T47D (cell line): ENCODE results near the gene OTUD3.
"Not testable (repeated sequence)": the region's sequence is repeated elsewhere in the genome, so short reads cannot be mapped to it uniquely, and the experiment has no call there.

Source experiments
- DNase-seq, 2 experiments: peaks; one replicate each; pipeline versions ENCODE4 v3.0.0 to v3.0.0-alpha.2; 2011 to 2012; ENCODE audit warnings: low read depth in 1 of 2, low spot score in 1 of 2
- JUND ChIP-seq: IDR thresholded peaks from 2 replicates; pipeline ENCODE4 v1.6.1; 2012; ENCODE audit warnings: low read depth
- in situ Hi-C: cut with HindIII; loops from 2 replicates; pipeline ENCODE4 v1.10.0; 2016; ENCODE audit warnings: low sequenced_read_pairs, low pct_unique_long_range_greater_than_20kb

The OTUD3 gene

DNA sequence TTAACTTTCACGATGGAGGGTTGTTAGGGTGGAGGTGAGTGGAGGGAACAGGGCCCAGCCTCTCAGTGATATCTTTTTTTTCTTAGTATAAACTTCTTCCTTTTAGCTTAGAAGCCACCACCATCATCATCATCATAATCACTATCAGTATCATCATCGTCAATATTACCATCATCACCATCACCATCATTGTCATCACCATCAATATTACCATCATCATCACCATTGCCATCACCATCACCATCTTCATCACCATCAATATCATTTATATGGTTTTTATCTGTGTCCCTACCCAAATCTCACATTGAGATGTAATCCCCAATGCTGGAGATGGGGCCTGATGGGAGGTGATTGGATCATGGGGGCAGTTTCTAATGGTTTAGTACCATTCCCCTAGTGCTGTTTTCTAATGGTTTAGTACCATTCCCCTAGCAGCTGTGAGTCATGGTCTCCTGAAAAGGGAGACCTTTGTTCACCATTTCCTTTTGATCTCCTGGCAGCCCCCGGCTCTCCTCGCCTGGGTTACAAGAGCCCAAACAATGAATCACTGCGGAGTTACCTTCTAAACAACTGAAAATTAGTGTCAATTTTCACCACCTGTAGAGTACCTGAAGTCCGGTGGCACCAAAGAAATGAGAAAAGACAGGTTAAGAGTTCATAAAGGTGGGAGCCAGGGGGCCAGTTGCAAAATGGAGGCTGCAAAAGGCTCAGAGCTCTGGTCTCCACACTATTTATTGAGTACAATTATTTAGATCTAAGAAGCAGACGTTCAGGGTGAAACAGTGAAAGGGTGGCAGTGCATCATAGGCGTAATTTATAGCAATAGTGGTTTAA is 44.3 kb downstream of the OTUD3 start:
- in situ Hi-C loops = no loop called here
- TF ChIP-seq JUND = no peak
- no peak for DNase-seq

DNA sequence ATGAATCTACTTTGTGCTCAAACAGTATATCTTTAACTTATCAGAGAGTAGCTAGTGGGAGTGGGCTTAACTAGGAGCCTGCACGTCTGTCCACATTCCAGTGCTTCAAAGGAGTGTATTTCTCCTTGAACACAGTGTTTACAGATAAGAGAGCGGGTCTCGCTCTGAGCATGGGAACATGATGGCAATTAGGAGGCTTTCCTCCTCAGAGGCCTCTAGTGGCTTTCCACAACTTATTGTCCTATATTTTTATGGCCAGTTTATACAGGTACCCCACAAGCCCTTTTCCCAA is 44.9 kb downstream of the OTUD3 start:
- in situ Hi-C loops, DNase-seq: not testable (repeated sequence)

DNA sequence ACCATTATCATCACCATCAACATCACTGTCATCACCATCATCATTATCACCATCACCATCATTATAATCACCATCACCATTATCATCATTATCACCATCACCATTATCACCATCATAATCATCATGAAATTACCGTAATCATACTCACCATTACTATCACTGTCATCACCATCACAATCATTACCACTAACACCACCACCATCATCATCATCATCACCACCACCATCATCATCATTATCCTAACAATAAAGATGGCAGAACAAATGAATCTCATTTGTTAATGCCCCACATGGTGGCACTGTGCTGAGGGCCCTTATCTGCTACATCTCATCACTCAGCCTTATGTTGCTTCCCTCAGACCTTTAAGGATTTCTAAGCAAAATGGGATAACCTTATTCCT is 50.7 kb downstream of the OTUD3 start:
- in situ Hi-C loops = no loop called here
- DNase-seq = no peak
- no peak for TF ChIP-seq JUND

DNA sequence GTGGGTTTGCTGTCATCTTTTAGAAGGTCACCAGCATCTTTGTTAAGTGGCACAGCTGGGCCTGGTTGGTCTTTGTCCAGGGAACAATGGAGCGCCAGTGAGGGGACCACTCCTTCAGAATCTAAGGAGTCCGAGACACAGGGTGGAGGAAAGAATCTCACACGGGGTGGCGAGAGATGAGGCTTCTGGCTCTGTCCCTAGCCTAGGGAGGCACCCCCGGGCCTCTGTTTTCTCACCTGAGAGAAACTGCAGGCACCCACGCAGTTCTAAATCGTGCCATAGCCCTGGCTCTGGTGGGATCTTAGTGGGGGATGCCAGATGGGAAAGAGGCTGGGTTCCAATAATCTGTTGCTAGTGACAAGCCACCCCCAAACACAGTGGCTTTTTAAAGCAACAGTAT is 52.1 kb downstream of the OTUD3 start:
- no peak for TF ChIP-seq JUND

DNA sequence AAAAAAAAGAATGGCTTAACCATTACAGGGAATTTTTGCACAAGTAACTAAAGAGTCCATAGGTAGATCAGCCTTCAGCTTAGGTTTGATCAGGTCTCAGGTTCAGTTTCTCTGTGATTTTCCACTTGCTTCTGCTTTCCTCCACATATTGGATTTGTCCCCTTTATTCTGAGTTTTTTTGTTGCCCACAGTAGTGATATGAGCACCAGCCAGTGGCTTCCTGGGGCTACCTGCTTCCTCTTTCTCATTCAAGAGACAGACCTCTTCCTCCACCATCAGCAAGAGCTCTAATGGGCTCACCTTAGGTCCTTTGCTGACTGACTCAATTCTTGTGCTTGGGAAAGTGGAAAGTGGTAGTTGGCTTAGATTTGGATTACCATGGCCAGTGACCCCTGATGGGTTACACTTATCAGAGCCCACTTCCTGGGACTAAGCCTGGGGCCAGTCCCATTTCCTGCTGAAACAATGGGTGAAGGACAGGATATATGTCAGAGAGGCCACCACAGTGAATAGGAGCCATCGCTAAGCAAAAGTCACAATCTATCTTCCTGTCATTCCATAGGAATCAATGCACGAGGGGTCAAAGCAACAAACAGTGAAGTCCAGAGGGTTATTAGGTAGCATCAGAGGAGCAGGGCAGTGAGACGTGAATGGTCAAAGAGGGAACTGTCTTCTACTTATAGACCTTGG is 54.0 kb downstream of the OTUD3 start:
- DNase-seq = no peak
- no peak for TF ChIP-seq JUND
- in situ Hi-C loops = no loop called here

More for the DNA sequence above, 52.1 kb downstream of the OTUD3 start:
- in situ Hi-C loops = no loop called here
- no peak for DNase-seq

DNA sequence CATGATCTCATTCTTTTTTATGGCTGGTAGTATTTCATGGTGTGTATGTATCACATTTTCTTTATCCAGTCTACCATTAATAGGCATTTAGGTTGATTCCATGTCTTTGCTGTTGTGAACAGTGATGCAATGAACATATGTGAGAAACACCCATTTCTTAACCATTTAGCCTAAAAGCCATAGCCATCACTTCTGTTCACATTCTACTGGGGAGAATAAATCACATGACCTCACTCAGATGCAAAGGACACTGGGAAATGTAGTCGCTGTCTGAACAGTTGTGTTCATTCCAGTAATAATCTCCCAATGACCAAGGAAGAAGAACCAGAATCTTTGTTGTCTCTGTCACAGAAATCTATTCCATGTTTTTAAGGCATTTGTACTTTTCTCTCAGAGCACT is 56.3 kb downstream of the OTUD3 start:
- TF ChIP-seq JUND = no peak
- in situ Hi-C loops = no loop called here
- DNase-seq = no peak

DNA sequence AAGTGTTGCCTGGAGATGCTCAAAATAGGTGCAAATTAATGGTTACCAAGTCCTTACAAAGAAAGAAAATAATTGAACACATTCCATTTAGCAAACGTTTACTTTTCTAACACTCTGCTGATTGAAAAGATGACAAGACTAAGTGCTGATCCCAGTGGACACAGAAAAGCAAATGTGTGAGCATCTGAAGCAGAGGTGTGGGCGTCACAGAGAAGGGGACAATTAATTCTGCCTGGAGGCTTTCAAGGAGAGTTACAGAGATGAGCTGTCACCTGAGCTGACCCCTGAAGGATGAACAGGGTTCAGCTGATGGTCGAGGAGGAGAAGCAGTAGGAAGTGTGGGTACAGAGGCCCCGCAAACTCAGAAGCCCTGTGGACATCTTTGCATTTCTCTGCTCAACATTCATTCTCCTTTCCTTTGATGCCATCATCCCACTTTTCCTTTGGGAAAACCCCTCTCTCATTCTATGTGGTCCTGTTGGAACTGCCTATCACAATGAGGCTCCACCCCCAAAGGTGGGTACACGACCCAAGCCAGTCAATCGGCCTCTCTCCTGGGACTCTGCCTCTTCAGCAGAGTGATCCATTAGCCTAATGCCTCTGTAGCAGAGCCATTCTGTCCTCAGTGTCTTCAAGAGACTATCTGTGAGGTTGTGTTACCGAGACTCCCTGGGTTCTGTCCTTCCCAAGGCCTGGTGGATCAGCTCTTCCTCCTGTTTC is 58.5 kb downstream of the OTUD3 start:
- DNase-seq = no peak
- no peak for TF ChIP-seq JUND
- in situ Hi-C loops = no loop called here

DNA sequence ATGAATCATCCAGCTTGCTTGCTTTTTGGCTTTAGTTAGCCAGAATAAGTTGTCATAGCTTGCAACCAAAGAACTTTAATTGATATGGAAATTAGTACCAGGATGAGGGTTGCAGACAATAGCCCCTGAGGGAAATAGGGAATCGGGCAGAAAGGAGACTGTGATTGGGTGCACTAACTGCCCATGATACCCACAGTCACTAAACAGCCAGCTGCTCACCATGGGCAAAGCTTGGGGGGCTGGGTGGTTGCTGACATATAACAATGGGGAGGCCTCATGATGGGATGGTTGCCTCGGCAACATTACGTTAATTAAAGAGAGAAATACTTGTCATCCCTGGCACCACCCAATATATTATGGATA is 59.0 kb downstream of the OTUD3 start:
- no peak for DNase-seq
- in situ Hi-C loops = no loop called here
- TF ChIP-seq JUND = no peak

DNA sequence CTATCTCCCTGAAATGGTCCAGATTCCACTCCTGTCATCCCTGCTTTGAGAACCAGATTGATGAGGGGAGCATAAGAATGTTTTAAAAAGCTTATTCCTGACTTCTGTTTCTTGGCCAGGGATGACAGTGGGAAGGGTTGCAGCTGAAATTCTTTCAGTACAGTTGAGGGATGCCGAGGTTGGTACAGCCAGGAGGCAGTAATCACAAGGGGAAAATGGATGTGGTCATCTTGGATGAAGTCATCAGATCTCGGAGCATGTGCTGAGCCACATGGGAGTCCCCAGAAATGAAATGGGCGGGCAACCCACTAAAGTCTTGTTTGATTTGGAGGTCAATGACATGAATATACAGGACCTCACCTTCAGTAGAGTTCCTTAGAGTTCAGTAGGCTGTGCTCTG is 59.9 kb downstream of the OTUD3 start:
- no peak for TF ChIP-seq JUND
- DNase-seq = no peak
- in situ Hi-C loops = no loop called here

DNA sequence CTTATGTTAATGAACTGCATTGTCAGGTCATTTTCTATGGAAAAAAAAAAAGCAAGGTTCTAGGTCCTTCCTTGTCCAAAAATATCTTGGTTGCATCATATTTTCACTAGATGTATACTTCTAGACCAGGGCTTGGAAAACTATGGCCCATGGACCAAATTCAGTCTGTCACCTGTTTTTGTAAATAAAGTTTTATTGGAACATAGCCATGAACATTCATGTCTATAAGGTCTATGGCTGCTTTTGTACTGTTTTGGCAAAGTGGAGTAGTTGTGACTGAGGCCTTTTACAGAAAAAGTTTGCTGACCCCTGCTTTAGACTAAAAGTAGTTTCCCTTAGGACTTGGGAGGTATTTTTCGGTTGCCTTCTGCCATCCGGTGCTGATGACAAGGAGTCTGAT is 60.5 kb downstream of the OTUD3 start:
- in situ Hi-C loops = no loop called here
- DNase-seq = no peak
- no peak for TF ChIP-seq JUND

DNA sequence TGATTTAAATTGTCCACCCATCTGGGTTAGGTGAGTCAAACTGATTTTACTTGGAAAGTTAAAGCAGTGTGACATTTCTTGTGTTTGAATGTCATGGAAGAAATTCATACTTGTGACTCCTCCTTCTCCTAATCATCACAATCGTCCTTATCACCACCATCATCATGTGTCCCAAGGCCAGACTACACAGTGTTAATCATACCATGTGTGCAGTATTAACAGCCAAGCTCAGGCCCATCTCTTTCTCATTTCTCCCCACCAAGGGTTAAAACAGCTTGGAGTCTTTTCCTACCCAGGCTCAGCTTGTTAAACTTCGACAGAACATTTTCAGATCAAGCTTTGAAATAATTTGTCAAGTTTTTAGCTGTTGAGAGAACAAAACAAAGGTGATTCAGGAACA is 63.7 kb downstream of the OTUD3 start:
- in situ Hi-C loops = no loop called here
- no peak for DNase-seq
- TF ChIP-seq JUND = no peak

DNA sequence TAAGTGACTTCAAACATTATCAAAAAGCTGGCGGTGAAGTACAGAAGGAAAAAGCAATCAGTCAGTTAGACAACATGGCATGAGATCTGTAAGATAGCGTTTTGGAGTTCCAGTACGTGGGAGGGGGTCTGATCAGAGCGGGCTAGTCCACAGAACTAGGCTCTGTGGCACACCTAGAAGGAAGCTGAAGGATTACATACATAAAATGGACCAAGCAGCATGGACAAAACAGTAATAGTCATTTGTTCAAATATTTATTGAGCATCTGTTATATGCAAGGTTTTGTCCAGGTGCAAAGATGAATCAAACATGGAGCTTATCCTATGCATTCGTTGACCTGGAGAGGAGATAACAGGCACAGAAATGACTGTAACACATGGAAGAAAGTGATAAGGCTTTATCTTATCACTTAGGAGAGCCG is 64.1 kb downstream of the OTUD3 start:
- TF ChIP-seq JUND = no peak

DNA sequence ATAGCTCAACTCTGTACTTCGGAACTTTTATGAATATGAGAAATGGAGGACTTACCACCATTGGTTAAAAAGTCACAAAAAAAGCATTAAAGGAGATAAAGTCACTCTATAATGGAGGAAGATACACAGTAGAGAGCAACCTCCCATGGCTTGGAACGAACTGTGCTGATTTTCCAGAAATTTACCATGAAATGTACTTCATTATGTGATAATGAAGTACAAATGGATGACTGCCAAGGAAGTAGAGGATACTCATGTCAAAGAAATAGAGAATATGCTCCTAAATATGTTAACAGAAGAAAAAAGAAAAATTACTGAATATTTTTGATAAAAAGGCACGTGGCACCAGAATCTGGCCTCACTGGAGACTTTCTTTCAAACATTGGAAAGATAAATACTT is 64.8 kb downstream of the OTUD3 start:
- no peak for TF ChIP-seq JUND
- no peak for DNase-seq
- in situ Hi-C loops = no loop called here

More for the DNA sequence above, 64.1 kb downstream of the OTUD3 start:
- no peak for DNase-seq
- in situ Hi-C loops = no loop called here

DNA sequence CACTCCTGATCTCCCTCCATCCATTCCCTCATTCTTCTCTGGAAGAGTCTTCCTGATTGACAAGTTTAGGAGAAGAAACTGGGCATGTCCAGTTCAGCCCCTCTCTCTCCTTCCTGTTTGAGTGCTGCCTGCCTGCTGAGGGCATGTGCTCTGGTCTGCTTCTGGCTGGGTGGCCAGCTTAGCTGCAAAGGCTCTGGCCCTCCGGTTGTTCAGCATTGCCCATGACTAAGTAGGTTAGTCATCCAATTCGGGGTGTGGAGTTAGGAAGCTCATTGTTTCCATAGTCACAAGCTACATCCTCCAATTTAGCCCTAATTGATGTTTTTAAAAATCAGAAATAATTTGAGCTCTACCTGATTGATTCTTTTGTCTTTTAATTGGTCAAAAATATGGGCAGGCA is 66.8 kb downstream of the OTUD3 start:
- DNase-seq = no peak
- in situ Hi-C loops = no loop called here

More for the DNA sequence above, 66.8 kb downstream of the OTUD3 start:
- TF ChIP-seq JUND = no peak
